HG03571 (cell line): ENCODE data around the gene GPR37.

Experiments used
- ATAC-seq: cut with Tn5 transposase; IDR thresholded peaks from one replicate; pipeline ENCODE4 v1.9.1; 2021; ENCODE audit not compliant: unreplicated experiment

Gene GPR37

DNA sequence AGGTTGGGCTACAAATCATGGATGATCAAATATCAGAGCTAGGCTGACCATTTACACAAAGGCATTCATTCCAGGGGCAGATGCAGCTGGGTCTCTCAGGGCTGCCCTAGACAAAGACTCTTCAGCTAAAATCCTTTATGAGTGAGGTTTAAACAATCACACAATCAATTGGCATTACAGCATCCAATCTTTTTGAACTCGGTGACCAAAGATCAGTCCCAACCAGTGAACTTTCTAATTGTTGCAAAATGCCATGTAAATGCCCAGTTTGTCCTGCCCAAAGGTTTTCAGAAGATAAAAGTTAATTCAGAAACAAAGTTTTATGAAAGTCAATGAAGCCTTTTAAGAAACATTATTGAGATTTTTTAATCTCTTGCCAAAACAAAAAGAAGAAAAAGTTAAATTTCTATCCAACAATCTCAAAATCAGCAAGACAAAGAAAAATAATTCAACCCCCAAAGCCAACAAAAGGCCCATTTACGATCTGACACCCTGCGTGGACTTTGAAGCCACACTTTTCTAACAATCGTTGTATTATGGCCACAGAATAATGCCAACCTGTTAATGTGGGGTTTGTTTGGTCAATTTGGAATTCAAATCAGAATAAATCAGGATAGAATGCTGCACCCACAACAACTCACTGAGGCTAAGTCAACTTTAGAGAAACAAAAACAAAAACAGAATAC is 40.9 kb downstream of the GPR37 start:
- no peak for ATAC-seq

DNA sequence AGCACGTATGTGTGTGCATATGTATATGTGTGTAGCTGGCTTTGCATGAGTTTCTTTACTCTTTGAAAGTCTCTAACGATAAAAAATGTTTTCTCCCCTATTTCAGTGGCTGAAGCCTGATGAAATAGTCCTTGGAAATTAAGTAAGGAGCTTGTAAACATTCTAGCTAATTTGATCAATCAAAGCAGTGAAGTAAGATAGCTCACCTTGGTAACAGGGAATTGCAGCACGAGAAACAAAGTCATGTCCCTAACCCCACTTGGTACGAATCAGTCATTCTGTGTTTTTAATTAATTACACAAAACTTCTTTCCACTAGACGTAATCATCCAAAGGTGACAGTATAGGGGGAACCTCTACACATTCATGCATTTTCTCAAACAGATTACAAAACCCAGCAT is 41.5 kb downstream of the GPR37 start:
- ATAC-seq: no peak

- ATAC-seq: no peak
Observed at GRCh38 chr7:124723012-124723411, 42.6 kb downstream of the GPR37 start.

GRCh38 chr7:124722292-124722691 is 43.3 kb downstream of the GPR37 start:
- no peak for ATAC-seq

GRCh38 chr7:124720195-124720594 is 45.4 kb downstream of the GPR37 start:
- no peak for ATAC-seq

DNA sequence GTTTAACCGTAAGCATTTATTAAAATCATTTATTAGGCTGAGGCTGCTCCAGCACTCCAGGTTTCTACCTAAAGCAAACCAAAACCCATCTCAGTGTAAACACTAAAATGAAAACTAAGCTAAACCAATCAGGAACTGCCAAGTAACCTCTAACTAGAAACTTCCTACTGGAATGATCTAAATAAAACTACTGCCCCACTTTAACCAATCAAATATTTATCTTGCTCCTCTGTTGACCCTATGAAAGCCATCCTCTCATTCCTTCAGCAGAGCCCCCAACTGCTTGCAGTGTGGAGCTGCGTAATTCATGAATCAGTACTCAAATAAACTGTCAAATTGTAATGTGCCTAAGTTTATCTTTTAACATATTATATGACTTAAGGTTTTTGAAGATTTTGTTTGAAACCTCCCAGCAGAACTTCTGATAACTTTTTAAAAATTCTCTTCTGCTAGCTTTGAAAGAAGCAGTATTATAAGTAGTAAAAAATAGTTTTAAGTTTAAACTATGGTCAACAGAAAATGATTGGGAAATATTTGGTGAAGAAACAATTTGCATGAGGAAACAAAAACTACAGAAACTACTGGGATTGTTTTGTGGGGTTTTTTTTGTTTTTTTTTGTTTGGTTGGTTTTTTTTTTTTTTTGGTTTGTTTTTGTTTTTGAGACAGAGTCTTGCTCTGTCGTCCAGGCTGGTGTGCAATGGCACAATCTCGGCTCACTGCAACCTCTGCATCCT is 47.4 kb downstream of the GPR37 start:
- no peak for ATAC-seq

DNA sequence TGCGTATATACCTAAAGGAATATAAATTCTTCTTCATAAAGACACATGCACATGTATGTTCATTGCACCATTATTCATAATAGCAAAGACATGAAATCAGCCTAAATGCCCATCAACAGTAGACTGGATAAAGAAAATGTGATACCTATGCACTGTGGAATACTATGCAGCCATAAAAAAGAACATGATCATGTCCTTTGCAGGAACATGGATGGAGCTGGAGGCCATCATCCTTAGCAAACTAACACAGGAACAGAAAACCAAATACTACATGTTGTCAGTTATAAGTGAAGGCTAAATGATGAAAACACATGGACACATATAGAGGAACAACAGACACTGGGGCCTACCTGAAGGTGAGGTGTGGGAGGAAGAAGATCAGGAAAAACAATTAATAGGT is 48.7 kb downstream of the GPR37 start:
- ATAC-seq: no peak

GRCh38 chr7:124713086-124713485 is 52.5 kb downstream of the GPR37 start:
- ATAC-seq: no peak

DNA sequence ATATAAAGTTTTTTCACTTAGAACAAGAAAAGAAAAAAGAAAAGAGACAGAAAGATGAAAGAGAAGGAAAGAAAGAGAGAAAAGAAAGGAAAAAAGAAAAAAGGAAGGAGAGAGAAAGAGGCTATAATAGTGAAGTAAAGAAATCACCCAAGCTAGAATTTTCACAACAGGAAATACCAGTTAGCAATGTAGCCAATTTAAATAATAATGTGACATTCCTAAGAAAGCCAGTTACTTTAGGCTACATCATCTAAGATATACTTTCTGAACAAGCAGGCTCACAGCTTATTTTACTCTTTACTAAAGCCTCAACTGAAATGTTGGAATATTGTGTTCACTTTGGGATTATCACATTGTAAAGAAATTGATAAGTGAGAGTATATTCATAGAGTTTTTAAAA is 53.6 kb downstream of the GPR37 start:
- ATAC-seq: no peak

GRCh38 chr7:124702385-124702784 is 63.2 kb downstream of the GPR37 start:
- no peak for ATAC-seq

DNA sequence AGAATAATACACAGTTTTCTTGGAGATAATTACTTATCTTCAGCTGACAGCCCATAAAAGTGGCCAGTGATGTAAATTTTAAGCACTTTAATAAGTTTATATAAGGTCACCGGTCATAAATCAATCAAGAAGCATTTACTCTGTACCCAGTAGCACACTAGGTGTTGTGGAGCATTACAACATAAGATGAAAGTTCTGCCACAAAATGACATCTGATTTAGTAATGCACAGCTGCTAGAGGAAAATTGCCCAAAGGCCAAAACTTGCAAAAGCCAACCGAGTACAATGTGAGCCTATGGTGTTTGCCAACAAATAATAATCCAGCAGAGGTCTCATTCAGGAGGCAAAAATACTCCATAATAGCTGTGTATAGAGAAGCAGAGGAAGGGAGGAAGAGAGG is 63.6 kb downstream of the GPR37 start:
- ATAC-seq: no peak

GRCh38 chr7:124700655-124701054 is 64.9 kb downstream of the GPR37 start:
- ATAC-seq: no peak

GRCh38 chr7:124698964-124699363 is 66.6 kb downstream of the GPR37 start:
- ATAC-seq: no peak

DNA sequence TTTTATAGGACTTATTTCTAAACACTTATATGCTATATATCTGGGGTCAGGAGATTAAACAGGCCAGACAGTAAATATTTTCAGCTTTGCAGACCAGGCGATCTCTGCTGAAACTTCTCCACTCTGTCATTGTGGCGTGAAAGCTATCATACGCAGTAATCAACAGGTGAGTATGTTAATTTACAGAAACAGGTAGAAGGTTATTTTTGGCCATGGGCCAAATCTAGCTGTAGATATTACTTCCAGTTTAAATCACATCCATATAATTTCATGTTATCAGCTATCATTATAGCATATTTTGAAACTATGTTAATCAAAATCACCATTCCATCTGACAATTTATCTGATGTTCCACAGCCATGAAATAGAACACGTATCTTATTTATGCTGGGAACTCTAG is 67.8 kb downstream of the GPR37 start:
- no peak for ATAC-seq
